H1 (cell line): Measurements from ENCODE around the gene BPIFB2. TPM values are rescaled to one million over a fixed set of nuclear protein-coding genes. Genes with fewer than 3 reads are reported as not detected.

Experiments used
- CTCF ChIA-PET: fragments of 300-600 bp; sonication (Branson Sonifier 250); formaldehyde crosslinking; loops from one replicate; lab custom pipeline; 2021; ENCODE audit not compliant: partially characterized antibody; lab: Charles Lee
- POLR2A ChIA-PET: fragments of 300-600 bp; sonication (Branson Sonifier 250); formaldehyde crosslinking; loops from one replicate; lab custom pipeline; 2021; ENCODE audit warnings: inconsistent platforms; ENCODE audit not compliant: partially characterized antibody; lab: Charles Lee
- DNase-seq, 2 experiments: peaks; one replicate each; pipeline versions ENCODE4 v3.0.0 to v3.0.0-alpha.2; 2010 to 2022; ENCODE audit warnings: low spot score in 2 of 2, low read depth in 1 of 2, mixed read lengths in 1 of 2
- FAIRE-seq: peaks from 2 replicates; lab custom pipeline; 2011; peaks lifted over from hg19 to GRCh38; lab: Jason Lieb, UNC
- H2AFZ ChIP-seq: 2 replicates; pipeline ENCODE4 v1.8.1; 2012; ENCODE audit warnings: low read length, inconsistent platforms
- H2AK5ac ChIP-seq: 2 replicates; pipeline ENCODE4 v1.6.1; 2013; ENCODE audit warnings: low read depth, low read length
- H2BK120ac ChIP-seq: replicated peaks from 2 replicates; pipeline ENCODE3; 2013; ENCODE audit warnings: low read depth, low read length, inconsistent platforms
- H2BK12ac ChIP-seq: 2 replicates; pipeline ENCODE4 v1.6.1; 2013; ENCODE audit warnings: low read depth, low read length
- H2BK15ac ChIP-seq: 2 replicates; pipeline ENCODE4 v1.6.1; 2013; ENCODE audit warnings: low read length
- H2BK20ac ChIP-seq: 2 replicates; pipeline ENCODE4 v1.6.1; 2013; ENCODE audit warnings: low read length
- H2BK5ac ChIP-seq: 2 replicates; pipeline ENCODE4 v1.6.1; 2013; ENCODE audit warnings: low read depth, low read length
- H3K14ac ChIP-seq: 2 replicates; pipeline ENCODE4 v1.6.1; 2013; ENCODE audit warnings: inconsistent platforms; ENCODE audit not compliant: insufficient read length
- H3K18ac ChIP-seq: 2 replicates; pipeline ENCODE4 v1.6.1; 2013; ENCODE audit warnings: low read length; ENCODE audit errors: extremely low read depth
- H3K23ac ChIP-seq: 2 replicates; pipeline ENCODE4 v1.6.1; 2013; ENCODE audit warnings: inconsistent platforms; ENCODE audit not compliant: insufficient read length
- H3K23me2 ChIP-seq: 2 replicates; pipeline ENCODE4 v1.6.1; 2013; ENCODE audit warnings: low read depth, low read length
- H3K27ac ChIP-seq: 2 replicates; pipeline ENCODE4 v1.6.1; 2011; ENCODE audit warnings: low read depth, low read length, inconsistent platforms
- H3K27me3 ChIP-seq, 4 experiments: replicated peaks in 1 of 4; 1 replicate in 1 of 4; 2 replicates in 3 of 4; pipeline versions ENCODE4 v1.6.1 to v1.8.1; 2011 to 2013; ENCODE audit warnings: low read length in 3 of 4, mild to moderate bottlenecking in 3 of 4, inconsistent platforms in 2 of 4, mixed read lengths in 2 of 4, moderate library complexity in 1 of 4; ENCODE audit not compliant: control insufficient read depth in 3 of 4, insufficient read depth in 3 of 4; ENCODE audit errors: extremely low read depth in 1 of 4
- H3K36me3 ChIP-seq, 4 experiments: 2 replicates each; pipeline versions ENCODE4 v1.6.1 to v1.8.1; 2011 to 2013; ENCODE audit warnings: mild to moderate bottlenecking in 4 of 4, low read length in 3 of 4, moderate library complexity in 2 of 4, control low read depth in 1 of 4, inconsistent platforms in 1 of 4; ENCODE audit not compliant: insufficient read depth in 4 of 4, control insufficient read depth in 2 of 4
- H3K4ac ChIP-seq: replicated peaks from 2 replicates; pipeline ENCODE3; 2013; ENCODE audit warnings: low read length, low read depth, mixed read lengths, inconsistent platforms; ENCODE audit not compliant: insufficient read length
- H3K4me1 ChIP-seq, 4 experiments: replicated peaks in 1 of 4; 1 replicate in 1 of 4; 2 replicates in 3 of 4; pipeline versions ENCODE4 v1.6.1 to v1.8.1; 2011 to 2013; ENCODE audit warnings: low read length in 3 of 4, inconsistent platforms in 2 of 4, mixed read lengths in 1 of 4; ENCODE audit not compliant: insufficient read depth in 4 of 4, control insufficient read depth in 3 of 4
- H3K4me2 ChIP-seq, 2 experiments: 2 replicates each; pipeline versions ENCODE4 v1.6.1 to v1.8.1; 2011 to 2013; ENCODE audit warnings: low read depth in 2 of 2, low read length in 2 of 2, control low read depth in 1 of 2, inconsistent platforms in 1 of 2, mild to moderate bottlenecking in 1 of 2; ENCODE audit not compliant: insufficient read depth in 1 of 2
- H3K4me3 ChIP-seq, 4 experiments: fragments of 200-600, 300-600 bp in 1 of 4; sonication (generic), shearing (Covaris generic), sonication (Bioruptor Twin) in 1 of 4; 2 replicates each; pipeline versions ENCODE4 v1.5.1 to v1.8.1; 2011 to 2016; ENCODE audit warnings: low read length in 4 of 4, low read depth in 3 of 4, control low read depth in 2 of 4, inconsistent platforms in 2 of 4, mild to moderate bottlenecking in 2 of 4, mixed read lengths in 1 of 4, moderate library complexity in 1 of 4; ENCODE audit not compliant: insufficient read depth in 2 of 4; ENCODE audit errors: extremely low read depth in 1 of 4
- H3K56ac ChIP-seq: replicated peaks from 2 replicates; pipeline ENCODE3; 2013; ENCODE audit warnings: low read depth, mild to moderate bottlenecking, mixed read lengths, low read length, inconsistent platforms; ENCODE audit not compliant: insufficient read length
- H3K79me1 ChIP-seq: 2 replicates; pipeline ENCODE4 v1.6.1; 2013; ENCODE audit warnings: low read depth, low read length, control low read depth
- H3K79me2 ChIP-seq, 2 experiments: 2 replicates each; pipeline versions ENCODE4 v1.6.1 to v1.8.1; 2012 to 2013; ENCODE audit warnings: low read length in 2 of 2, mild to moderate bottlenecking in 2 of 2, inconsistent platforms in 1 of 2; ENCODE audit not compliant: insufficient read depth in 2 of 2, control insufficient read depth in 1 of 2
- H3K9ac ChIP-seq, 4 experiments: replicated peaks in 1 of 4; 1 replicate in 1 of 4; 2 replicates in 3 of 4; pipeline versions ENCODE4 v1.6.1 to v1.8.1; 2011 to 2013; ENCODE audit warnings: low read depth in 3 of 4, low read length in 3 of 4, control low read depth in 2 of 4, mild to moderate bottlenecking in 2 of 4, moderate library complexity in 2 of 4, inconsistent platforms in 1 of 4; ENCODE audit errors: extremely low read depth in 1 of 4
- H3K9me3 ChIP-seq, 2 experiments: 2 replicates each; pipeline versions ENCODE4 v1.6.1 to v1.8.1; 2012 to 2013; ENCODE audit warnings: mild to moderate bottlenecking in 2 of 2, moderate library complexity in 2 of 2, control low read depth in 1 of 2, inconsistent platforms in 1 of 2, low read depth in 1 of 2, low read length in 1 of 2, mixed read lengths in 1 of 2; ENCODE audit not compliant: insufficient read depth in 2 of 2
- H4K20me1 ChIP-seq, 2 experiments: replicated peaks in 1 of 2; 2 replicates each; pipeline versions ENCODE3 to v1.8.1; 2011 to 2013; ENCODE audit warnings: inconsistent platforms in 2 of 2, low read length in 2 of 2, mild to moderate bottlenecking in 1 of 2; ENCODE audit not compliant: insufficient read depth in 2 of 2, control insufficient read depth in 1 of 2
- H4K5ac ChIP-seq: 2 replicates; pipeline ENCODE4 v1.6.1; 2013; ENCODE audit warnings: low read length, low read depth, mixed read lengths, inconsistent platforms; ENCODE audit not compliant: insufficient read length
- H4K8ac ChIP-seq: 2 replicates; pipeline ENCODE4 v1.8.0; 2013; ENCODE audit warnings: mild to moderate bottlenecking, moderate library complexity, low read length, inconsistent platforms; ENCODE audit not compliant: insufficient read depth; ENCODE audit errors: extremely low read depth
- H4K91ac ChIP-seq: replicated peaks from 2 replicates; pipeline ENCODE3; 2013; ENCODE audit warnings: low read length, mixed read lengths, inconsistent platforms; ENCODE audit not compliant: insufficient read length
- ASH2L ChIP-seq: fragments of 200-600, 300-600 bp; sonication (generic); IDR thresholded peaks from one replicate; pipeline ENCODE4 v1.7.1; 2017; ENCODE audit warnings: low read length
- BRCA1 ChIP-seq: IDR thresholded peaks from 2 replicates; pipeline ENCODE4 v1.6.1; 2012; ENCODE audit warnings: low read depth, low read length, improper control_type of control experiment
- CHD1 ChIP-seq: IDR thresholded peaks from 2 replicates; pipeline ENCODE4 v1.6.1; 2012; ENCODE audit warnings: low read depth, low read length, improper control_type of control experiment
- CTBP2 ChIP-seq: IDR thresholded peaks from 2 replicates; pipeline ENCODE4 v1.7.0; 2011; ENCODE audit warnings: borderline replicate concordance, mild to moderate bottlenecking, moderate library complexity, mixed read lengths, low read length; ENCODE audit not compliant: insufficient read depth, insufficient read length
- CTCF ChIP-seq, 3 experiments: IDR thresholded peaks; 1 replicate in 2 of 3; 2 replicates in 1 of 3; pipeline versions ENCODE4 v1.5.1 to v1.6.1; 2011; ENCODE audit warnings: low read length in 3 of 3, mild to moderate bottlenecking in 3 of 3, inconsistent platforms in 2 of 3, low read depth in 1 of 3, moderate library complexity in 1 of 3; ENCODE audit not compliant: insufficient read depth in 1 of 3; ENCODE audit errors: control extremely low read depth in 1 of 3
- E2F6 ChIP-seq: IDR thresholded peaks from 2 replicates; pipeline ENCODE4 v1.6.1; 2012; ENCODE audit warnings: inconsistent platforms
- SAP30 ChIP-seq: fragments of 300-600 bp; sonication (generic); IDR thresholded peaks from 2 replicates; pipeline ENCODE4 v1.7.1; 2012; ENCODE audit warnings: low read length, moderate library complexity, mild to moderate bottlenecking, inconsistent platforms; ENCODE audit not compliant: insufficient read depth, insufficient replicate concordance
- SIN3A ChIP-seq, 2 experiments: IDR thresholded peaks in 1 of 2; conservative IDR thresholded peaks in 1 of 2; 2 replicates each; pipeline ENCODE4 v1.6.1; 2011 to 2012; ENCODE audit warnings: low read length in 2 of 2, improper control_type of control experiment in 1 of 2, low read depth in 1 of 2, mild to moderate bottlenecking in 1 of 2
- ZNF274 ChIP-seq: IDR thresholded peaks from 2 replicates; pipeline ENCODE4 v1.7.0; 2012; ENCODE audit warnings: low read length, borderline replicate concordance; ENCODE audit errors: extremely low read depth
- WGBS, 2 experiments: shearing (Covaris generic) in 1 of 2; methylation state at CpG; one replicate each; pipeline versions ENCODE4 v1.1.6 to v1.1.7; 2013 to 2015; ENCODE audit warnings: low lambda C conversion rate in 2 of 2, mixed read lengths in 2 of 2, inconsistent platforms in 1 of 2, low coverage in 1 of 2, missing lambda C conversion rate in 1 of 2; ENCODE audit not compliant: insufficient replicate concordance in 2 of 2, insufficient coverage in 1 of 2, insufficient read length in 1 of 2; ENCODE audit errors: extremely low coverage in 1 of 2, missing lambda C conversion rate in 1 of 2; 5-methylcytosine and 5-hydroxymethylcytosine counted together
- polyA plus RNA-seq, 7 experiments: library from polyadenylated mRNA; depleted of rRNA in 3 of 7; stranded (reverse) in 5 of 7; unstranded in 2 of 7; fragments of >200 nt in 5 of 7; fragments of 200-250 nt in 2 of 7; gene quantifications; 1 replicate in 5 of 7; 2 replicates in 1 of 7; 4 replicates in 1 of 7; pipeline versions ENCODE4 v1.2.1 to v1.2.3, GENCODE V29; 2011 to 2013; ENCODE audit warnings: missing spikeins in 2 of 7, mixed read lengths in 2 of 7
- total RNA-seq: library from RNA; stranded (reverse); fragmentation: NEBNext Ultra II Directional; extraction: Animal tissue kit (Norgen Biotek cat#: 25700); gene quantifications from 2 replicates; pipeline ENCODE4 v1.2.1, GENCODE V29; 2021

The BPIFB2 gene
- total and polyA plus RNA-seq, 2 of the 8 experiments (the other 6 are each of a cell fraction or from before 2014, with no cell fraction given) = not detected

DNA sequence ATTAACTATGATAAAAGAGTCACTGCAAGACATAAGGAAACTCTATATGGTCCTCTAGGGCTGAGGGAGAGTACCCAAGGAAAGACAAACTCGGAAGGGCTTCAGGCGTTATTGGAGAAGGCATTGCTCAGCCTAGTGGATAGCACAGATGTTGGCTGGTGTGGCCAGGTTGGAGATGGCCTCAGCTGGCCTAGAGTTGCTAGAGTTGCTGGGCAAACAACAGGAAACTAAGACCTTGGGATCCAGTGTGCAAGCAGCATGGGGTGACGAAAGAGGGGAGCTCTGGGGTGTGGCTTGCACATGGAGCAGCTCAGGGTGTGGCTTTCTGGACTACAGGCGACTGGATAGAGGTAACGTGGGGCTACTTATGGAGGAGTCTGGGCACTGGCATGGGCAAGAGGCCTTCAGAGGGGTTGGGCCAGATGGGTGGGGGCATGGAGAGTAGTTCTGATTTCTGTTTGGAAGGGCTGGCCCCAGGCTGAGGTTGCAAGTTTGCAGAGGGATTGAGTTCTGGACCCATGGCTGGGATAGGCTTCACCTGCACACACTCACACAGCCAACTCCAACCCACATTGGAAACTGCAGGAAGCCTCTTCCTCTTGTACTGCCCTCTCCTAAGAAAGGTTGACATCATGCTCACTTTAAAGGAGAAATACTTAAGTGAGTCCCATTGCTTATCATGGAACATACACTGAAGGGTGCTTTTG is 18.7 kb downstream of the BPIFB2 start:
- Histone ChIP-seq H2AK5ac (no peak overlapping the region), H3K14ac (no peak overlapping the region), H3K23ac (no peak overlapping the region), H3K9ac (no peak overlapping the region), H3K27me3 (no peaks in the 10 kb centered on the region), H3K27ac (no peak overlapping the region), H3K4me3 (no peak overlapping the region), H4K91ac (no peak overlapping the region), H3K79me1 (no peaks in the 10 kb centered on the region), H3K79me2 (no peaks in the 10 kb centered on the region), H3K9me3 (no peaks in the 10 kb centered on the region), H3K4ac (no peak overlapping the region), H2BK120ac (no peak overlapping the region), H4K20me1 (peaks cover 0 to 5% of the 10 kb centered on the region in 2 experiments), H2BK15ac (no peak overlapping the region), H2BK12ac (no peak overlapping the region), H2AFZ (no peak overlapping the region), H3K36me3 (no peaks in the 10 kb centered on the region), H3K23me2 (peaks cover 8% of the 10 kb centered on the region; the same call in 1 of the 2 replicates), H2BK20ac (no peak overlapping the region), H3K4me2 (no peak overlapping the region), H3K56ac (no peak overlapping the region), H3K18ac (no peak overlapping the region), H4K8ac (no peak overlapping the region), H4K5ac (no peak overlapping the region), H2BK5ac (no peak overlapping the region), H3K4me1 (no peaks in the 10 kb centered on the region)
- FAIRE-seq (no peak), DNase-seq (no peak)
- 79% methylated on average over 5 of the region's 5 CpGs; no CpG with 5 or more reads in 1 of the 2 experiments for WGBS, 2 experiments
- ChIA-PET POLR2A (no interaction called here), CTCF (interaction anchor here (0.6 to 1.4 kb wide), 4 partner anchors 22 to 1216 kb away, joined by 3 to 5 read pairs (median 3); partner anchors contain the start of gene SUN5)
- TF ChIP-seq CTCF (IDR thresholded peaks at IDR 0.05; ENCODE audit: control extremely low read depth in 1 of 3, insufficient read depth in 1 of 3, low read depth in 1 of 3, low read length in 3 of 3) = no peak
- no peak for TF ChIP-seq ASH2L
- TF ChIP-seq E2F6 = no peak
- TF ChIP-seq CTBP2 = no peak
- TF ChIP-seq BRCA1 = no peak
- no peak for TF ChIP-seq SIN3A (conservative IDR thresholded peaks at IDR 0.05 in 1 of 2, IDR thresholded peaks at IDR 0.05 in 1 of 2; ENCODE audit: low read depth in 1 of 2, low read length in 2 of 2)
- TF ChIP-seq SAP30 = no peak
- TF ChIP-seq ZNF274 = no peak
- no peak for TF ChIP-seq CHD1
